GM11168 (cell line): ENCODE measurements around the gene RNF4.
"Not testable (repeated sequence)": the region's sequence is repeated elsewhere in the genome, so short reads cannot be mapped to it uniquely, and the experiment has no call there.

Source experiments
- in situ Hi-C: fragments of 300-500 bp; cut with MboI; formaldehyde crosslinking; loops from one replicate; pipeline ENCODE4 v1.12.0; 2022; ENCODE audit warnings: low sequenced_read_pairs; ENCODE audit not compliant: unreplicated experiment

Gene RNF4

DNA sequence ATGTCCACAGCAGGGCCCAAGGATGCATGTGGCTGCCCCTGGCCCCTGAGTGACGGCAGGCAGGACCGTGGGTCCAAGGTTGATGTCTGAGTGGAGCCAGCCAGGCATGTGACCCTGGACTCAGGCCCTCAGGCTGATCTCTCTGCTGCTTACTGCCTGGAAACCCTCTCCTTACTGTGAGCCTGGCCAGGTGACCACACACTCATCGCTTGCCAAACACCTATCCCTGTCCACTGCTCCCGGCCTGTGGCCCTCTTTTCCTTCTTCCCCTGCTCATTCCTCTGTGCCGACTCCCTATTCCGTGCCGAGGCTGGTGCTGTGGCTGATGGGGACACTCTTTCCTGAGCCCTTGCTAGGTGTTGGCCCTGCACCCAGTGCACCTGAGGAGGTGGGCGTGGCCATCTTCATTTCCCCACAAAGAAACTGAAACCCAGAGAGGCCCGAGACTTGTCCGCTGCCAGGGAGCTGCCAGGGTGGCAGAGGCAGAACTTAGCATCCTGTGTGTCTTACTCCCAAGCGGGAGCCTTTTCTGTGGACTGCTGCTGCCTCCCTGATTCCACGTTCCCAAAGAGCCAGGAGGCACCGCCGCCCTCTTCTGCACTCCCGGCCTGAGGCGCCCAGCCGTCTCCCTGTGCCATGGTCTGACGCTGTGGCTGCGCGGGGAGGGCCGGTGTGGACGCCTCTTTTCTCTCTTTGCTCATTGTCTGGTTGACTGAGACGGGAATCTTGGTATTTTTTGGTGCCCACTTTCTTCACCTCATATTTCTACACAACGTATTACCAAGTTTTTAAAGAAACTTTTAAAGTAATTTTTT, 11.2 kb upstream of the RNF4 start:
- in situ Hi-C loops: no loop called here

GRCh38 chr4:2458546-2459491, 10.1 kb upstream of the RNF4 start:
- in situ Hi-C loops: no loop called here

DNA sequence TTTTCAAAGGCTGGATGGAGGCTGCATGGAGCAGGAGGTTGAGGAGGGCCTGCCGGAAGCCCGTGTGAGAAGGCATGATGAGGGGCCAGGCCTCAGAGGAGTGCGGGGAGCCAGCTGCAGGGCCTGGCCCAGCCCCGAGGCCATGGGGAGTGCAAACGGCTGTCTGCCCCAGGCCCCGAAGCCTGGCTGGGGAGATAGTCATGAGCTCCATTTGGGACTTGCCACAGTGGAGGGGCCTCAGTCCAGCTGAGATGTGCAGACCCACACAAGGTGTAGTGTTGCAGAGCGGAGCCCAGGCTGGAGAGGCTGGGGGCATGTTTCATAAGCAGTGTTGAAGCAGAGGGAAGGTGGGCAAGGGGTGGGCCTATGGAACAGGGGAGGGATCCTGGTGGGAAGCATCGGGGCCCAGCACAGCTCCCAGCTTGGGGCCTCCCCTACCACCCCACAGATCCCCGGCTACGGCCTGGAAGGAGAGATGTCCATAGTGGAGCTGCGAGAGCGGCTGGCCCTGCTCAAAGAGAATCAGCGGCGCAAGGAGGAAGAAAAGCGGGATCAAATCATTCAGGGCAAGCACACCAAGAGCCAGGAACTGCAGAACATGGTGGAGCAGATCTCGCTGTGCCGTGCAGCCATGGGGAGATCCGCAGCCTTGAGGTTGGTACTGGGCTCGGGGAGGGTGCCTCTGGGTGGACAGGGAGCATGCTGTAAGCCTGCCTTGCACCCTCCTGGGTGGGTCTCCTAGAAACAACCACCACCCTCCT, 9.1 kb upstream of the RNF4 start:
- in situ Hi-C loops: no loop called here

GRCh38 chr4:2461246-2461960, 7.5 kb upstream of the RNF4 start:
- in situ Hi-C loops: no loop called here

DNA sequence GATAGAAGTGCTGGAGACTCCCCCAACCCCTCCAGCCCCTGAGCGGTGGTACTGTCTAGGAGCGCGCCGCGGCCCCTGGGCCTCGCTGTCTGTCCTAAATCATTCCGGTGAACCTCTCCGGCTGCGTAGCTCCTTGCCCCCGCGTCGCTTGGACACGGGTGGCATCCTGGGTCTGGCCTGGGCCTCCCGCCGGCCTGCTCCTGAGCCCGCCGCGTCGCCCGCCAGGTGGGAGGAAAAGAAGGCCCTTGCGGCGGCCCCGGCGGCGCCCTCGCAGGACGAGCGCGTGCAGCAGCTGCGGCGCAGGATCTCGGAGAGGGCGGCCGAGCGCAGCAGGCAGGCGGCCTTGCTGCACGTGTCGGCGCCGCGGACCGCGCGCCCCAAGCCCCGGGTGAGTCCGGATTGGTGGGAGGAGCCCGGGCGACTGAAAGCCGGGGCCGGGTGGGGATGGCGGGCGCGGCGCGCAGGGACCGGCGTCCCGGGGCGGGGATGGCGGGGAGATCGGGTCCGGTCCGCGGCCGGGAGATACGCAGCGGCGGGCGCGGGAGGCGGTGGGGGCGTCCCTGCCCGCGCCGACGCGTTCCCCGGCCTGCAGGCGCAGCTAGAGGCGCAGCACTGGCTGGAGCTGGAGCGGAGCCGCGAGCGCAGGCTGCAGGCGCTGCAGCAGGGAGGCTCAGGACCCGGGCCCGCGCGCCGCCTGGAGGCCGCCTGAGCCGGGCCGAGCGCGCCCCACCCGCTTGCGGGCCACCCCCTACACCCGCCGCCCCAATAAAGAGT, 6.5 kb upstream of the RNF4 start:
- in situ Hi-C loops: no loop called here

DNA sequence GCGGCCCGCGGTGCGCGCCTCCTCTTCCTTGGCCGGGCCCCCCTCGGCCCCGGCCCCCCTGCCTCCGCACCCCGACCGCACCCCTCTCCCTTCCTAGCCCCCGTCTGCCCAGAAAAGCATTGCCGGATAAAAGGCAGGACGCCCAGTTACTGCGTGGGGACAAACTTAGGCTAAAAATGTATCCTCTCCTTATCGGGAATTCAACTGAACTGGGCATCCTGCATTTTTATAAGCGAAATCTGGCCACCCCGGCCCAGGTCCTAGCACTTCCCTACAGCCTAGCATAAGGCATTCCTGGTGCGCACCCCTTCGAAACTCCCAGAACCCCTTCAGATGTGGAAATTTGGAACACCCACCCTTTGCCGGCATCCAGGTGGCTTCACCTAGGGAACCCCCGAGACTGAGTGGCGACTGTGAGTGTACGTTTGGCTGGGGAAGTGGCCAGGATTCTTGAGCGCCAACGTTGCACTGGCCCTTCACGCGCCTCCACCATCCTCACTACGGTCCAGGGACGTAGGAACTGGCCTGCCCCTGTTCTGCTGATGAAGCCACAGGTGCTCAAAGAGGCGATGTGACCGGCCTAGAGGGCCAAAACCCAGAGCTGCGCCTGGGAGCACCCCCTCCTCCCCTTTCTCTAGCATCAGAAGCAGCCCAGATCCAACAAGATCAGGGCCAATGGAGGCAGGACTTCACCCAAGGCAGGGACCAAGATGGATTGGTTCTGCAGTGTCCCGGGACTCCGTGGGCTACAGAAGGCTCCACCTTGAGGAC, 5.7 kb upstream of the RNF4 start:
- in situ Hi-C loops: no loop called here

DNA sequence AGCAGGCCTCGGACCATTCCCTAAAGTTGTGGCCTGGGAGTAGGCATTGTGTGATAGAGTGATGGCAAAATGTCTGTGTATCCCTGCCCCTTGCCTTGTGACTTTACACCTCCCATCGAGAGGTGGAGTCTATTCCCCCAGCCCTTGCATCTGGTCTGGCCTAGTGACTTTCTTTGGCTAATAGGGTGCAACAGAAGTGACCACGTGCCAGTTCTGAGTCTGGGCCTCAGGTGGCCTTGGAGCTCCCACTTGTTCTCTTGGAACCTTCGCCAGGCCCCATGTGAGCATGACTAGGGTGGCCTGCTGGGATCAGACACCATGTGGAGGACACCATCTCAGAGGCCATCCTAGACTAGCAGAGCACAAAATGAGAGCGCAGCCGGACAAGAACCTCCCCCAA, 3.9 kb upstream of the RNF4 start:
- in situ Hi-C loops: no loop called here

DNA sequence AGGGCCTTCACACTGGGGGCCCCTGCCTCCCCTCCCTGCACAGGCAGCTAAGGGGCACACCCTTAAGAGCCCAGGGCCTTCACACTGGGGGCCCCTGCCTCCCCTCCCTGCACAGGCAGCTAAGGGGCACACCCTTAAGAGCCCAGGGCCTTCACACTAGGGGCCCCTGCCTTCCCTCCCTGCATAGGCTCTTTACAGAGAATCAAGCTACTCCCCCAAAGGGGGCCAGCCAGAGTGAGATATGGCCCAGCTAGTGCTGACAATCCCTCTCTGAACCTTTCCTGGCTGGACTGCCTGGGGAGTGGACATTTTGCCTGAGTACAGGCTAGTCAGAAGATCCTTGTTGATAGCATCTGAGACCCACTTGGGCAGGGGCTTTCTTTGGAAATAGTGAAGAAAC, 3.4 kb upstream of the RNF4 start:
- in situ Hi-C loops: not testable (repeated sequence)

- in situ Hi-C loops: no loop called here
Observed at GRCh38 chr4:2469192-2469984, 482 bp downstream of the RNF4 start.

DNA sequence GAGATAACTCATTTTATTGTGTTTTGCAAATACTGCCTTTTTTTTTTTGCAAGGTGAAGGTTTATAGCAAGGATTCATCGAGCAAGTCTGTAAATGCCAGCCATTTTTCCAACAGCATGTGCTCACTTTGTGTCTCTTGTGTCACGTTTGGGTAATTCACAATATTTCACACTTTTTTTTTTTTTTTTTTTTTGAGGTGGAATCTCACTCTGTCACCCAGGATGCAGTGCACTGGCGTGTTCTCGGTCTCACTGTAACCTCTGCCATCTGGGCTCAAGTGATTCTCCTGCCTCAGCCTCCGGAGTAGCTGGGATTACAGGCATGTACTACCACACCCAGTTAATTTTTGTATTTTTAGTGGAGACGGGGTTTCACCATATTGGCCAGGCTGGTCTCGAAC, 1.9 kb downstream of the RNF4 start:
- in situ Hi-C loops: no loop called here

DNA sequence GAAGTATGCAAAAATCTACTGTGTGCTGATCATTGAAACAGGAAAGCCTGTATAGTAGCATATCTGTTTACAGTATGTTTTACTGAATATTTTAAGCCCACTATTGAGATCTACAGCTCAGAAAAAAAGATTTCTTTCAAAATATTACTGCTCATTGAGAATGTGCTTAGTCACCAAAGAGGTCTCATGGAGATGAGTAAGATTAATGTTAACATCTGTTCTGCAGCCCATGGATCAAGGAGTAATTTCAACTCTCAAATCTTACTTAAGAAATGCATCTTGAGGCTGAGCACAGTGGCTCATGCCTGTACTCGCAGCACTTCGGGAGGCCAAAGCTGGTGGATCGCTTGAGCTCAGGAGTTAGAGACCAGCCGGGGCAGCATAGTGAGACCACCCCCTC, 3.3 kb downstream of the RNF4 start:
- in situ Hi-C loops: no loop called here

DNA sequence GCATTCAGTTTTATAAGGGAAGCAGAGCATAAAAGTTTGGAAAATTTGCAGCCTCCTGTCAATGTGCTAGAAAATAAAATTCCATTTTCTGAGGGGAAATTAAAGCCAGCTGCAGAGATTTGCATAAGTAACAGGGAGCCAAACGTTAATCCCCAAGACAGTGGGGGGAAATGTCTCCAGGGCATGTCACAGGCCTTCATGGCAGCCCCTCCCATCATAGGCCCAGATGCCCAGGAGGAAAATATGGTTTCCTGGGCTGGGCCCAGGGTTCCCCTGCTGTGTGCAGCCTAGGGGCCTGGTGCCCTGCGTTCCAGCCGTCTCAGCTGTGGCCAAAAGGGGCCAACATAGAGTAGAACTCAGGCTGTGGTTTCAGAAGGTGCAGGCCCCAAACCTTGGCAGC, 9.3 kb downstream of the RNF4 start:
- in situ Hi-C loops: no loop called here

DNA sequence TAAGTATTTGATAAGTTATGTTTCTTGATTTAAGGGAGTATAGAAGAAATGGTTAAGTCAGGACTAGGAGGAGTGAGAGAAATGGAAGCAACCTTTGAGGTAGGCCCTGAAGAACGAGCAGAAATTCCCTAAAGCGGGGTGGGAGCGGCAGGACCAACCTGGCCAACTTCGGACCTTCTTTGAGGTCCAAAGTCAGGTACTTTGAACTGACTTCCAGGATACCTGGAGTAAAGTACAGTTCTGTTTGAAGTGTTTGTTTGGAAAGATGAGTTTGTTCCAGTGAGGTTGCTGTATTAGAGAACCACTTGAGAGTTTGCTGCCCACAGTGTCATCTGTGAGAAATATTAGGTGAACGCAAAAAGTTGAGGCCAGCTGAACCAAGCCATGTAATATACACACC, 11.7 kb downstream of the RNF4 start:
- in situ Hi-C loops: no loop called here

DNA sequence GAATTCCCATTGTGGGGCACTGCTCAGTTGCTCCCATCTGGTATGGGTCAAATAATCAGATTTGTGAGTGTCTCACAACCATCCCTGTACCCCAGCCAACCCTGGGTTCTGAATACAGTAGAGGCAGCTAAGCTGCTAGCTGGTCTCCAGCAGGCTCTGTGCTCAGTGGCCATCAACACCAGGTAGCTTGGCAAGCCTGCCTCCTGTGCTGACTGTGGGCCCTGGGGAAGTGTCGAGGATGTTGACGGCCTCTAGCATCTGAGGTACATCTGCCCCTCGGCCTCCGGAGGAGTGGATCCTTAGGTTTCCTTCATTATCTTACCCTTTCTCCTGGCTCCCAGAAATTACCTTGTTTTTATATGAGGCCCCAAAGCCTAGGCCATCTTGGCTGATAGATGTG, 13.3 kb downstream of the RNF4 start:
- in situ Hi-C loops: no loop called here

DNA sequence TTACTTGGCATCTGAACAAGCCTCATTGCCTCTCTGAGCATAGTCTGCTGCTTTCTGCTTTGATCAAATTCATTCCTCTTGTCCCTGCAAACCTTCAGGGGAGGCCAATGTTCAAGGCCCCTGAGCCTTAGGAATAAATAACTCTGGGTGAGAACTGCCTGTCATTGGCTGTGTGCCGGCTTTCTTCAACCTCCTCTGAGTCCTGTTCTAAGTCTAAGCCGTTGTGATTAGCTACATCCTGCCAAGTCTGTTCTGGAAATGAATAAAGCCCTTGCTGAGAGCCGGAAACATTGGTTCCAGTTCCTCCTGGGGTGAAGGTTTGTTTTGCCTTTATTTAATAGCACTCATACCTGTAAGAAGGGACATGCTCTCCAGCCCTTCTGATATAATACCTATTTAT, 13.8 kb downstream of the RNF4 start:
- in situ Hi-C loops: no loop called here

DNA sequence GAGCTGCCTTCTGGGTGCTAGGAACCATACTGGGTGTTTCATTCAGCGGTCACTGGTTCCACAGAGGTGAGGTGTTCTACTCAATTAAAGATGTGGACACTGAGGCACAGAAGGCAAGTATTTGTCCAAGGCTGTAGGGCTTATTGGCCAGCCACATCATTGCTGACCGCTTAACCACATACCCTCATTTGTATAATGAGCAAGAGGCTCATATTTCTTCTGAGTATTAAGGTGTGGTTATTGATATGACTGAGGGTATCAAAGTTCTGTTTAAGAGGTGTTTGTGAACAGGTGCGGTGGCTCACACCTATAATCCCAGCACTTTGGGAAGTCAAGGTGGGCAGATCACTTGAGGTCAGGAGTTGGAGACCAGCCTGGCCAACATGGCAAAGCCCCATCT, 14.3 kb downstream of the RNF4 start:
- in situ Hi-C loops: no loop called here

- in situ Hi-C loops: no loop called here
Observed at GRCh38 chr4:2484185-2484584, 15.3 kb downstream of the RNF4 start.

GRCh38 chr4:2484993-2485392, 16.1 kb downstream of the RNF4 start:
- in situ Hi-C loops: no loop called here
